Measurements from ENCODE around the gene AFDN. TPM values are rescaled to one million over a fixed set of nuclear protein-coding genes. Genes with fewer than 3 reads are reported as not detected.

AFDN gene
- total RNA-seq, 1 donor from 2014 or later, result 357 TPM

DNA sequence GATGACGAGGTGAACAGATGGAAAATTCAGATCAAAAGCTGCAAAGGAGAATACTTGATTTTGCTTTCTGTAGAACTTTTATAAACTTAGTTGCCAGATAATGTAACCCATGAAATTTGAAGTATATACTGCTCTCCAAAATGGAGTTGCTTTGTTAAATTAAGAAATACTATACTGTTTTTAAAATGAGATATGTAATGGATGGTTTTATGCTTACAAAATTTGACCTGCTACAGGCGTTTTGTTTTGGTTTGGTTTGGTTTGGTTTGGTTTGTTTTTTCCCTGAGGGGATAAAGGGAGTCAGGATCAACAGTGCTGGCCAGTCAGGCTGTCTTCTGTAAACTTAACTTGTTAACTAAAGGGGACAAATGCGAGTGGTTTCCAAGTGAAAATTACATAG, 115.1 kb downstream of the AFDN start:
- Histone ChIP-seq H3K36me3 (peaks cover 37% of the 10 kb centered on the region), H3K9me3 (ENCODE audit: low read depth) (no peaks in the 10 kb centered on the region), H3K27ac (no peak overlapping the region), H3K9ac (no peak overlapping the region), H3K4me2 (no peak overlapping the region), H3K27me3 (no peaks in the 10 kb centered on the region), H3F3A (ENCODE audit: low read depth) (no peaks in the 10 kb centered on the region), H2AFZ (replicated peaks) (no peak overlapping the region), H3K4me3 (no peak overlapping the region), H3K4me1 (no peaks in the 10 kb centered on the region), H4K20me1 (ENCODE audit: low read depth) (no peaks in the 10 kb centered on the region), H3K79me2 (ENCODE audit: low read depth) (peaks cover 19% of the 10 kb centered on the region)
- H3K9me3 Mint-ChIP-seq, result no peaks in the 10 kb centered on the region
- H3K27me3 Mint-ChIP-seq (ENCODE audit: insufficient read depth, low read depth), result peaks cover 5% of the 10 kb centered on the region
- peaks cover 27% of the 10 kb centered on the region for H3K36me3 Mint-ChIP-seq
- H3K4me1 Mint-ChIP-seq, result no peaks in the 10 kb centered on the region
- TF ChIP-seq EZH2 (IDR thresholded peaks at IDR 0.05), result no peak
- TF ChIP-seq EZH2phosphoT487 (IDR thresholded peaks at IDR 0.05), result no peak
- TF ChIP-seq, protein P1, sequence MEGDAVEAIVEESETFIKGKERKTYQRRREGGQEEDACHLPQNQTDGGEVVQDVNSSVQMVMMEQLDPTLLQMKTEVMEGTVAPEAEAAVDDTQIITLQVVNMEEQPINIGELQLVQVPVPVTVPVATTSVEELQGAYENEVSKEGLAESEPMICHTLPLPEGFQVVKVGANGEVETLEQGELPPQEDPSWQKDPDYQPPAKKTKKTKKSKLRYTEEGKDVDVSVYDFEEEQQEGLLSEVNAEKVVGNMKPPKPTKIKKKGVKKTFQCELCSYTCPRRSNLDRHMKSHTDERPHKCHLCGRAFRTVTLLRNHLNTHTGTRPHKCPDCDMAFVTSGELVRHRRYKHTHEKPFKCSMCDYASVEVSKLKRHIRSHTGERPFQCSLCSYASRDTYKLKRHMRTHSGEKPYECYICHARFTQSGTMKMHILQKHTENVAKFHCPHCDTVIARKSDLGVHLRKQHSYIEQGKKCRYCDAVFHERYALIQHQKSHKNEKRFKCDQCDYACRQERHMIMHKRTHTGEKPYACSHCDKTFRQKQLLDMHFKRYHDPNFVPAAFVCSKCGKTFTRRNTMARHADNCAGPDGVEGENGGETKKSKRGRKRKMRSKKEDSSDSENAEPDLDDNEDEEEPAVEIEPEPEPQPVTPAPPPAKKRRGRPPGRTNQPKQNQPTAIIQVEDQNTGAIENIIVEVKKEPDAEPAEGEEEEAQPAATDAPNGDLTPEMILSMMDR (IDR thresholded peaks at IDR 0.05), result no peak
- no peak overlapping the region for H3K27ac Mint-ChIP-seq
- H3K4me3 Mint-ChIP-seq, result no peak overlapping the region
- no peak for DNase-seq (ENCODE audit: low spot score)

DNA sequence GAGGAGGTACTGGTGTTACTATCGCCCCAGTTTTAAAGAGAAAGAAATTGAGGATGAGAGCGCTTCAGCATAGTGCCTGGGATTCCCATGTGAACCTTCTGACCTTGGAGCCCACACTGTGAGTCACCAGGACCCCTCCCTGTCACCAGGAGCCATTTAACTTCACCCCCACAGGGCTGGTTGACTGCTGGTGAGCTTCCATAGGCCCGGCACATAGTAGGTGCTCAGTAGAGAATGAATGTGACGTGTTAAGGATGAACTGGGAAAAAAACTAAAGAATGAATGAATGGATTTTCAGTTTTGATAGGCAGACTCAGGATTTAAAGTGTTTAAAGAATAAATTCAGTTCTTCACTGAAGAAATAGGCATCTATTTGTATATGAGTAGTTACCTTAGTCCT, 117.4 kb downstream of the AFDN start:
- no peaks in the 10 kb centered on the region for H3K27me3 Mint-ChIP-seq (ENCODE audit: insufficient read depth, low read depth)
- H3K36me3 Mint-ChIP-seq, result peaks cover 26% of the 10 kb centered on the region
- Histone ChIP-seq H2AFZ (replicated peaks) (no peak overlapping the region), H3K4me2 (no peak overlapping the region), H3K36me3 (peaks cover 51% of the 10 kb centered on the region), H3K27ac (no peak overlapping the region), H3K27me3 (no peaks in the 10 kb centered on the region), H3K9ac (no peak overlapping the region), H3K79me2 (ENCODE audit: low read depth) (peaks cover 9% of the 10 kb centered on the region), H3F3A (ENCODE audit: low read depth) (no peaks in the 10 kb centered on the region), H3K9me3 (ENCODE audit: low read depth) (no peaks in the 10 kb centered on the region), H3K4me3 (no peak overlapping the region), H4K20me1 (ENCODE audit: low read depth) (no peaks in the 10 kb centered on the region), H3K4me1 (no peaks in the 10 kb centered on the region)
- H3K27ac Mint-ChIP-seq, result no peak overlapping the region
- DNase-seq (ENCODE audit: low spot score), result no peak
- no peaks in the 10 kb centered on the region for H3K4me1 Mint-ChIP-seq
- no peak overlapping the region for H3K4me3 Mint-ChIP-seq
- TF ChIP-seq EZH2phosphoT487 (IDR thresholded peaks at IDR 0.05) (no peak), EZH2 (IDR thresholded peaks at IDR 0.05) (no peak)
- TF ChIP-seq, protein P1 (IDR thresholded peaks at IDR 0.05), result no peak
- H3K9me3 Mint-ChIP-seq, result no peaks in the 10 kb centered on the region

DNA sequence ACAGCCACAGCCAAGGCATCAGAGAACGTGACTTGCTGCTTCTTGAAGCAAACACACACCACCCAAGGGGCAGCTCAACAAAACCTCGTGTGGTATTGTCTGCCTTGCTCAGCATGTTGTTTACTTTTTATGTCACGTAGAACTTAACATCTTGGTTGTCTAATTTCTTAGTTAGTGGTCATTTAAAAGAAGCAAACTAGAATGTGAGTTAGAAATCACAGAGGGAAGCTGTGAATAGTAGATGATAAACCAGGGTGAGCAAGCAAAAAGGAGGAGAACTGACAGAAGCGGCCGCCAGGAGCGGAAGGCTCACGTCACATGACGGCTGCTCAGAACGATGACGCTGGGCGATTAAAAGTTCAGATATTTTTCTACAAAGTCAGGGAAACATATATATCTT, 119.3 kb downstream of the AFDN start:
- no peak for DNase-seq (ENCODE audit: low spot score)
- no peaks in the 10 kb centered on the region for H4K20me1 ChIP-seq (ENCODE audit: low read depth)
- no peaks in the 10 kb centered on the region for H3F3A ChIP-seq (ENCODE audit: low read depth)
- no peak overlapping the region for H2AFZ ChIP-seq (replicated peaks)
- no peaks in the 10 kb centered on the region for H3K27me3 ChIP-seq
- Mint-ChIP-seq H3K27me3 (ENCODE audit: insufficient read depth, low read depth) (no peaks in the 10 kb centered on the region), H3K4me3 (no peak overlapping the region), H3K36me3 (peaks cover 32% of the 10 kb centered on the region), H3K27ac (no peak overlapping the region), H3K4me1 (no peaks in the 10 kb centered on the region), H3K9me3 (no peaks in the 10 kb centered on the region)
- TF ChIP-seq EZH2 (IDR thresholded peaks at IDR 0.05) (no peak), EZH2phosphoT487 (IDR thresholded peaks at IDR 0.05) (no peak)
- TF ChIP-seq, protein P1 (IDR thresholded peaks at IDR 0.05), result no peak
- H3K27ac ChIP-seq, result no peak overlapping the region
- no peaks in the 10 kb centered on the region for H3K9me3 ChIP-seq (ENCODE audit: low read depth)
- no peaks in the 10 kb centered on the region for H3K4me1 ChIP-seq
- H3K9ac ChIP-seq, result no peak overlapping the region
- peaks cover 4% of the 10 kb centered on the region for H3K79me2 ChIP-seq (ENCODE audit: low read depth)
- no peak overlapping the region for H3K4me3 ChIP-seq
- no peak overlapping the region for H3K4me2 ChIP-seq
- H3K36me3 ChIP-seq, result peaks cover 51% of the 10 kb centered on the region

Data from neural progenitor cell (in vitro differentiated cells).